Tibial artery (tissue), 4 donors: ENCODE measurements around the gene PDE5A.
A peak's percentile ranks its signal among the peaks of the same experiment; 100 is the strongest.

ENCODE experiments used
- DNase-seq, 2 donors: peaks; one replicate each; pipeline ENCODE4 v3.0.0-alpha.2; 2019
- H3K27ac ChIP-seq, 2 donors: fragments of 200-600 bp; sonication (generic) in 1 of 2; 1 replicate in 1 of 2; 2 replicates in 1 of 2; pipeline ENCODE4 v1.5.1; 2018 to 2019; ENCODE audit warnings: mild to moderate bottlenecking in 1 of 2
- H3K27me3 ChIP-seq, 2 donors: fragments of 200-600 bp; sonication (generic) in 1 of 2; one replicate each; pipeline versions ENCODE4 v1.5.1 to v1.6.0; 2016 to 2019
- H3K36me3 ChIP-seq, 3 donors: fragments of 200-600 bp; sonication (generic) in 2 of 3; one replicate each; pipeline ENCODE4 v1.5.1; 2016 to 2019; ENCODE audit warnings: mild to moderate bottlenecking in 2 of 3
- H3K4me1 ChIP-seq, 4 donors: fragments of 200-600 bp; sonication (generic) in 2 of 4; 1 replicate in 3 of 4; 2 replicates in 1 of 4; pipeline ENCODE4 v1.5.1; 2016 to 2019
- H3K4me3 ChIP-seq, 2 donors: fragments of 200-600 bp; sonication (generic) in 1 of 2; 1 replicate in 1 of 2; 2 replicates in 1 of 2; pipeline ENCODE4 v1.5.1; 2018 to 2019; ENCODE audit warnings: mild to moderate bottlenecking in 2 of 2
- H3K9me3 ChIP-seq, 3 donors: fragments of 200-600 bp; sonication (generic) in 1 of 3; one replicate each; pipeline ENCODE4 v1.5.1; 2016 to 2019
- intact Hi-C: fragments of 100-400 bp; cut with DNase I; formaldehyde crosslinking; loops from one replicate; pipeline ENCODE4 v1.15.0; 2023; ENCODE audit warnings: low total_unique reads
- TF ChIP-seq, protein P1 (sequence below), 2 experiments: fragments of 200-600 bp in 1 of 2; fragments of 450-650 bp in 1 of 2; IDR thresholded peaks; one replicate each; pipeline ENCODE4 v1.5.1; 2017 to 2019; ENCODE audit warnings: antibody characterized with exemption in 2 of 2, mild to moderate bottlenecking in 1 of 2, moderate library complexity in 1 of 2

PDE5A gene

DNA sequence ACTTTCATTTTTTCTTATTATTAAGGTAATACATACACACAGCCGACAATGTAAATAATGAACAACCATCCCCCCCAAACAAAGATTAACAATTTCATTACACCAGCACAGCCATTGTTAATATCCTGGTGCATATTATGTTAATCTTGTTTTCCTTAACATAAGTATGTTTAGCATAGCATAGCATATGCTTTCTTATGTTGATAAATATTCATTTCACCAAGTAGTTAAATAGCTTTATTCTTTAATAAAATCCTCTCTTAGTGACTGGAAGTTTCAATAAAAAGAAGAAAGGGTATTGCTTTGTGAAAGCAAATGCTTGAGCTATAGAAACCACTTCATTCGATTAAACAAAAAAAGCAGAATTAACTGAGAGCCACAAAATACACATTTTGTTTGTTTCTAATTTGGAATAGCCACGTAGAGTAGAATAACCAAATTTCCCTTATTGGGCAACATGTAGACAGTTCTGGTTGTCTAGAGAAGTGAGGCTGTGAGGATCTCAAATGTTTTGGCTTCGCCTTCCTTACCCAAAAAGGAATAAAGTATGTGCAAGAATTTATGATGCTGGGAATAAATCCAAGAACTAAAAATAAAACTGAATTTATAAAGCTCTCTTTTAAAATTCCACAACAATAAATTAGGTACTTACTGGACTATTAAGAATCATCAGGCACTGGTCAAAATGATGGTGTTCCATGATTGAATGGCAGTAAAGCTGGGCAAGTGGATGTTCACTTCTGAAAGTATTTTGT is 118.0 kb downstream of the PDE5A start:
- intact Hi-C loops: no loop called here
- peak overlapping the region; percentile 67 to 72 for H3K27ac ChIP-seq

DNA sequence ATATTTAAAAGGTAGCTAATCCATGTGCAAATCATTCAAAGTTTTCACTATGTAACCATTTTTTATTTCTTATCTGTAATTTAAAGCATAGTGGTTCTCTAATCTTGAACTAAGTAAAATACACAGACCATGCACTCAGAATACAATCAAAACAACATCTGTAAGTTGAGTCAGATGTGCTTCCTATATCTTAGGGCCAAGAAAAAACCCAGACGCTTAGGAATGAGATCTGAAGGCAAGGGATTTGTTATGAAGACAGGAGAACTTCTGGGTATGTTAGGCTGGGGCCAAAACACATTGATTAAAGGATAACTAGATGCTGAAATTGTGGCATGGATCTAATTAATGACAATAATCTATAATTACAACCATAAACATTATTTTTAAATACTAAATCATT is 120.3 kb downstream of the PDE5A start:
- no peaks in the 10 kb centered on the region for H3K9me3 ChIP-seq
- intact Hi-C loops: no loop called here
- DNase-seq: no peak
- H3K27me3 ChIP-seq: no peaks in the 10 kb centered on the region
- H3K4me1 ChIP-seq: peaks cover 0 to 63% (median 10%) of the 10 kb centered on the region in 4 donors
- TF ChIP-seq, protein P1, sequence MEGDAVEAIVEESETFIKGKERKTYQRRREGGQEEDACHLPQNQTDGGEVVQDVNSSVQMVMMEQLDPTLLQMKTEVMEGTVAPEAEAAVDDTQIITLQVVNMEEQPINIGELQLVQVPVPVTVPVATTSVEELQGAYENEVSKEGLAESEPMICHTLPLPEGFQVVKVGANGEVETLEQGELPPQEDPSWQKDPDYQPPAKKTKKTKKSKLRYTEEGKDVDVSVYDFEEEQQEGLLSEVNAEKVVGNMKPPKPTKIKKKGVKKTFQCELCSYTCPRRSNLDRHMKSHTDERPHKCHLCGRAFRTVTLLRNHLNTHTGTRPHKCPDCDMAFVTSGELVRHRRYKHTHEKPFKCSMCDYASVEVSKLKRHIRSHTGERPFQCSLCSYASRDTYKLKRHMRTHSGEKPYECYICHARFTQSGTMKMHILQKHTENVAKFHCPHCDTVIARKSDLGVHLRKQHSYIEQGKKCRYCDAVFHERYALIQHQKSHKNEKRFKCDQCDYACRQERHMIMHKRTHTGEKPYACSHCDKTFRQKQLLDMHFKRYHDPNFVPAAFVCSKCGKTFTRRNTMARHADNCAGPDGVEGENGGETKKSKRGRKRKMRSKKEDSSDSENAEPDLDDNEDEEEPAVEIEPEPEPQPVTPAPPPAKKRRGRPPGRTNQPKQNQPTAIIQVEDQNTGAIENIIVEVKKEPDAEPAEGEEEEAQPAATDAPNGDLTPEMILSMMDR (IDR thresholded peaks at IDR 0.05): no peak
- no peak overlapping the region for H3K4me3 ChIP-seq
- peaks cover 49 to 53% (median 51%) of the 10 kb centered on the region in 3 donors for H3K36me3 ChIP-seq
- peak overlapping the region; percentile 64 to 66 for H3K27ac ChIP-seq

More for the DNA sequence above, 118.0 kb downstream of the PDE5A start:
- TF ChIP-seq, protein P1 (IDR thresholded peaks at IDR 0.05): no peak
- no peaks in the 10 kb centered on the region for H3K27me3 ChIP-seq
- peaks cover 0 to 86% (median 15%) of the 10 kb centered on the region in 4 donors for H3K4me1 ChIP-seq
- no peaks in the 10 kb centered on the region for H3K9me3 ChIP-seq
- no peak overlapping the region for H3K4me3 ChIP-seq
- H3K36me3 ChIP-seq: peaks cover 36 to 47% (median 41%) of the 10 kb centered on the region in 3 donors
- no peak for DNase-seq

DNA sequence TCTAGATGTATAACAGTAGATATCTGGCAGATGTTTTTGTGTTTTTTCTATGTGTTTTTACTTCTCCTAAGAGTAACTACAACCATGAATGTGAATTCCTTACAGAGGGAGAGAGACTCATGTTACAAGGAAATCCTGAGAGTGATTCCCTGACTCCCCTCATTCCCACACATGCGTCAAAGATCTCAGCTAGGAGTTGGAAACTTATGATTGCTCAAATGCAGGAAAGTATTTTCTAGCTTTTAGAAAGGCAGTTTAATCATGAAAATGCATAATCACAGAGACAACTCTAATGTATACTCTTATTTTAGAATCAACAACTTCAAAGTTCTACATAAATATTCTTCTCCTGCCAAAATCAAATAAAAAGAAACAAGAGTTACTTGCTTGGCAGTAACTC is 121.8 kb downstream of the PDE5A start:
- intact Hi-C loops: no loop called here
- H3K27ac ChIP-seq: peak overlapping the region; percentile 64 to 66
- peaks cover 0 to 53% (median 8%) of the 10 kb centered on the region in 4 donors for H3K4me1 ChIP-seq
- H3K27me3 ChIP-seq: no peaks in the 10 kb centered on the region
- TF ChIP-seq, protein P1 (IDR thresholded peaks at IDR 0.05): no peak
- H3K9me3 ChIP-seq: no peaks in the 10 kb centered on the region
- DNase-seq: no peak
- peaks cover 55 to 61% (median 61%) of the 10 kb centered on the region in 3 donors for H3K36me3 ChIP-seq
- no peak overlapping the region for H3K4me3 ChIP-seq

DNA sequence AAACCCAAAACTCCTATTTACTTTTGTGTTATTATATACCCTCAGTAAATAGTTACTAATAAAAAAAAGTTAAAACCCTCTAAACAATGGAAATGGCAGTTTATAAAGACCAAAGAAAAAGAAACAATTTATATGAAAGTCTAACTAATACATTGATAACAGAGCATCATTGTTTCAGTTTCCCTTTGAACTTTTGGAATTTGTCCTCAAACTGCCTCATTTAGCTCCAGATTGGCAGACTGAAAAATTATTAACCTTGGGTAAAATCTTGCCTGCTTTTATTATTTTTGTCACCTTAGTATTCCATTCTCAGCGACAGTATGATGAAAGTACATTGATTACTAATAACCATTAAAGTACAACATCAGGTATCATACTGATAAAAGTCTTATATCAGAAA is 124.0 kb downstream of the PDE5A start:
- intact Hi-C loops: no loop called here
- peaks cover 74 to 81% (median 75%) of the 10 kb centered on the region in 3 donors for H3K36me3 ChIP-seq

DNA sequence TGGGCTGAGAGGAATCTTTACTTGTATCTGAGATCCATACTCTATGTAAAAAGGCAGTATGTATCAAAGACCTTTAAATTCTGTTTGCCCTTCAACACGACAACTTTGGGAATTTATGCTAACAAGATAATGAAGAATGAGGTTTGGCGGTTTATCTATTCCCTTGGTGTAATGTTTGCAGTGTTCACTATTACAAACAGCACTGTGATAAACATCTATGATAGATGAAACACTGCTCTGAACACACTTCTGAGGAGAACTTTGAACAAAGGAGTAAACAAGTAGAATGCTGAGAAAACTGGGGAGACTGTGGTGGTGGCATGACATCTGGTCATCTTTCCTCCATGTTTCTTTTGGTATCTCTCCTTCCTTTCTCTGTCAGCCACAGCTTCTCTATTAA is 126.9 kb downstream of the PDE5A start:
- intact Hi-C loops: no loop called here
- TF ChIP-seq, protein P1 (IDR thresholded peaks at IDR 0.05): no peak
- H3K4me1 ChIP-seq: peaks cover 0 to 30% (median 7%) of the 10 kb centered on the region in 4 donors
- no peaks in the 10 kb centered on the region for H3K27me3 ChIP-seq
- no peaks in the 10 kb centered on the region for H3K9me3 ChIP-seq
- no peak for DNase-seq
- H3K4me3 ChIP-seq: no peak overlapping the region
- peaks cover 70 to 84% (median 83%) of the 10 kb centered on the region in 3 donors for H3K36me3 ChIP-seq
- H3K27ac ChIP-seq: no peak overlapping the region

More for the DNA sequence above, 124.0 kb downstream of the PDE5A start:
- Histone ChIP-seq H3K4me1 (peaks cover 0 to 33% (median 2%) of the 10 kb centered on the region in 4 donors), H3K27ac (no peak overlapping the region), H3K27me3 (no peaks in the 10 kb centered on the region), H3K4me3 (no peak overlapping the region), H3K9me3 (no peaks in the 10 kb centered on the region)
- TF ChIP-seq, protein P1 (IDR thresholded peaks at IDR 0.05): no peak
- DNase-seq: no peak
